ENCODE results near the gene GNG10. TPM values are rescaled to one million over a fixed set of nuclear protein-coding genes. Genes with fewer than 3 reads are reported as not detected.

Gene GNG10
- total and polyA plus RNA-seq, 12 donors: 23.6 to 127 (median 55.5) TPM

GRCh38 chr9:111674319-111674718 is 12.9 kb downstream of the GNG10 start:
- H3K9me3 ChIP-seq (replicated peaks in 1 of 3): no peaks in the 10 kb centered on the region
- TF ChIP-seq POLR2A (IDR thresholded peaks at IDR 0.05): no peak
- TF ChIP-seq CTCF (IDR thresholded peaks at IDR 0.05): no peak
- intact Hi-C loops (cut with DNase I): no loop called here
- 88 to 98% (median 95%) methylated on average over 2 of the region's 2 CpGs for WGBS, 4 donors
- no peak overlapping the region for H3K27ac ChIP-seq
- no peaks in the 10 kb centered on the region for H3K4me1 ChIP-seq (replicated peaks in 1 of 2)
- no peaks in the 10 kb centered on the region for H3K27me3 ChIP-seq
- H3K4me3 ChIP-seq: no peak overlapping the region
- peaks cover 0 to 8% of the 10 kb centered on the region in 2 donors for H3K36me3 ChIP-seq (replicated peaks in 1 of 2)
- no peak for DNase-seq

GRCh38 chr9:111676116-111676515 is 14.7 kb downstream of the GNG10 start:
- Histone ChIP-seq H3K4me1 (replicated peaks in 1 of 2) (no peaks in the 10 kb centered on the region), H3K9me3 (replicated peaks in 1 of 3) (no peaks in the 10 kb centered on the region), H3K27me3 (no peaks in the 10 kb centered on the region), H3K36me3 (replicated peaks in 1 of 2) (no peaks in the 10 kb centered on the region), H3K4me3 (no peak overlapping the region), H3K27ac (no peak overlapping the region)
- 93 to 98% (median 97%) methylated on average over 3 of the region's 3 CpGs for WGBS, 4 donors
- intact Hi-C loops (cut with DNase I): no loop called here
- DNase-seq: no peak
- TF ChIP-seq CTCF (IDR thresholded peaks at IDR 0.05) (no peak), POLR2A (IDR thresholded peaks at IDR 0.05) (no peak)

GRCh38 chr9:111678293-111678692 is 16.9 kb downstream of the GNG10 start:
- intact Hi-C loops (cut with DNase I): no loop called here
- no peak for DNase-seq
- no peak for TF ChIP-seq POLR2A (IDR thresholded peaks at IDR 0.05)
- no peak for TF ChIP-seq CTCF (IDR thresholded peaks at IDR 0.05)
- H3K4me3 ChIP-seq: no peak overlapping the region
- H3K27ac ChIP-seq: no peak overlapping the region
- H3K9me3 ChIP-seq (replicated peaks in 1 of 3): no peaks in the 10 kb centered on the region
- no peaks in the 10 kb centered on the region for H3K36me3 ChIP-seq (replicated peaks in 1 of 2)
- WGBS, 4 donors: 96 to 100% (median 98%) methylated on average over 5 of the region's 5 CpGs
- no peaks in the 10 kb centered on the region for H3K4me1 ChIP-seq (replicated peaks in 1 of 2)
- H3K27me3 ChIP-seq: no peaks in the 10 kb centered on the region

GRCh38 chr9:111679199-111679598 is 17.8 kb downstream of the GNG10 start:
- Histone ChIP-seq H3K36me3 (replicated peaks in 1 of 2) (no peaks in the 10 kb centered on the region), H3K27ac (no peak overlapping the region), H3K4me3 (no peak overlapping the region), H3K9me3 (replicated peaks in 1 of 3) (no peaks in the 10 kb centered on the region), H3K4me1 (replicated peaks in 1 of 2) (no peaks in the 10 kb centered on the region), H3K27me3 (no peaks in the 10 kb centered on the region)
- no peak for DNase-seq
- intact Hi-C loops (cut with DNase I): no loop called here
- 95 to 96% (median 96%) methylated on average over 6 of the region's 6 CpGs for WGBS, 4 donors
- TF ChIP-seq CTCF (IDR thresholded peaks at IDR 0.05): no peak
- TF ChIP-seq POLR2A (IDR thresholded peaks at IDR 0.05): no peak

All from adrenal gland (tissue), 12 donors.